ENCODE measurements around the gene CLTC. TPM values are rescaled to one million over a fixed set of nuclear protein-coding genes. Genes with fewer than 3 reads are reported as not detected.

Gene CLTC
- total and polyA plus RNA-seq, 10 of the 15 experiments (the other 5 are each of a cell fraction or from before 2014, with no cell fraction given) = 77.5 to 188 (median 129) TPM

- no peak for TF ChIP-seq ZBTB11 (CRISPR knock-in tag; IDR thresholded peaks at IDR 0.05)
- TF ChIP-seq E2F4 (IDR thresholded peaks at IDR 0.05; ENCODE audit: low read depth, low read length) = no peak
- no peak for TF ChIP-seq SIN3A (IDR thresholded peaks at IDR 0.05; ENCODE audit: low read depth, low read length)
- no peak for TF ChIP-seq NRF1 (conservative IDR thresholded peaks at IDR 0.05; ENCODE audit: low read depth, low read length)
- TF ChIP-seq NR2C2 (IDR thresholded peaks at IDR 0.05; ENCODE audit: borderline replicate concordance, control insufficient read depth, insufficient read length, low read depth) = no peak
- TF ChIP-seq ZBTB40 (IDR thresholded peaks at IDR 0.05; ENCODE audit: borderline replicate concordance) = no peak
- no peak for TF ChIP-seq WRNIP1 (IDR thresholded peaks at IDR 0.05; ENCODE audit: borderline replicate concordance, low read depth, low read length)
Measured at GRCh38 chr17:59621771-59622170, 2.1 kb downstream of the CLTC start (continued).
